HepG2 (cell line): ENCODE data around the gene FAM222A. TPM values are rescaled to one million over a fixed set of nuclear protein-coding genes. Genes with fewer than 3 reads are reported as not detected.

Experiments used
- ATAC-seq: fragments of 200-7000 bp; cut with Tn5 transposase; 3 replicates; pipeline ENCODE4 v1.9.1; 2020; ENCODE audit warnings: mild to moderate bottlenecking, moderate library complexity
- BruUV-seq: library from RNA; stranded (reverse); fragments of 400-500 nt; replicated peaks from 2 replicates; lab custom pipeline; 2021; lab: Mats Ljungman, UMichigan
- CTCF ChIA-PET: fragments of 300-600 bp; formaldehyde crosslinking; extraction: SDS; loops from one replicate; lab custom pipeline; 2021; ENCODE audit warnings: low total read pairs, inconsistent platforms, low intra/inter-chr PET ratio; lab: Yijun Ruan, JAX
- POLR2A ChIA-PET: fragments of 350-600 bp; sonication (Branson Sonifier 250); formaldehyde crosslinking; loops from one replicate; lab custom pipeline; 2020; ENCODE audit warnings: antibody characterized with exemption, inconsistent platforms; lab: Yijun Ruan, JAX
- DNase-seq: peaks from one replicate; pipeline ENCODE4 v3.0.0-alpha.2; 2015; ENCODE audit warnings: low spot score
- FAIRE-seq: peaks from 3 replicates; lab custom pipeline; 2011; peaks lifted over from hg19 to GRCh38; lab: Jason Lieb, UNC
- H2AFZ ChIP-seq: one replicate; pipeline ENCODE4 v1.6.1; 2011; ENCODE audit warnings: low read length, inconsistent platforms
- H3K27ac ChIP-seq: fragments of 300-600 bp; 3 replicates; pipeline ENCODE4 v1.8.0; 2011; ENCODE audit warnings: mixed run types, mild to moderate bottlenecking, mixed read lengths, low read length, inconsistent platforms; ENCODE audit not compliant: insufficient read depth; ENCODE audit errors: extremely low read length
- H3K27me3 ChIP-seq, 2 experiments: fragments of 200-600 bp in 1 of 2; 2 replicates in 1 of 2; 3 replicates in 1 of 2; pipeline versions ENCODE4 v1.6.0 to v1.8.0; 2011; ENCODE audit warnings: low read length in 2 of 2, mild to moderate bottlenecking in 2 of 2, moderate library complexity in 2 of 2, inconsistent platforms in 1 of 2; ENCODE audit not compliant: insufficient read depth in 2 of 2, control insufficient read depth in 1 of 2
- H3K36me3 ChIP-seq, 2 experiments: fragments of 200-600 bp in 1 of 2; replicated peaks in 1 of 2; 2 replicates in 1 of 2; 3 replicates in 1 of 2; pipeline versions ENCODE4 v1.5.1 to v1.8.0; 2011; ENCODE audit warnings: low read length in 2 of 2, inconsistent platforms in 1 of 2; ENCODE audit not compliant: insufficient read depth in 2 of 2, control insufficient read depth in 1 of 2
- H3K4me1 ChIP-seq: 2 replicates; pipeline ENCODE4 v1.5.1; 2012; ENCODE audit warnings: low read length, inconsistent platforms; ENCODE audit not compliant: insufficient read depth
- H3K4me2 ChIP-seq: 2 replicates; pipeline ENCODE4 v1.6.0; 2011; ENCODE audit warnings: low read depth, low read length, inconsistent platforms
- H3K4me3 ChIP-seq, 3 experiments: fragments of 200-600 bp in 1 of 3; sonication (generic), shearing (Covaris generic) in 1 of 3; replicated peaks in 1 of 3; 2 replicates each; pipeline ENCODE4 v1.5.1; 2011 to 2016; ENCODE audit warnings: low read length in 3 of 3, inconsistent platforms in 2 of 3, low read depth in 2 of 3, mild to moderate bottlenecking in 2 of 3, control low read depth in 1 of 3, mixed read lengths in 1 of 3; ENCODE audit not compliant: insufficient read depth in 1 of 3
- H3K79me2 ChIP-seq: one replicate; pipeline ENCODE4 v1.6.1; 2011; ENCODE audit warnings: low read length, inconsistent platforms; ENCODE audit not compliant: insufficient read depth
- H3K9ac ChIP-seq: 2 replicates; pipeline ENCODE4 v1.6.0; 2011; ENCODE audit warnings: mild to moderate bottlenecking, low read depth, low read length, inconsistent platforms; ENCODE audit not compliant: insufficient read depth
- H3K9me3 ChIP-seq: 2 replicates; pipeline ENCODE4 v1.5.1; 2012; ENCODE audit warnings: mild to moderate bottlenecking, low read length
- H4K20me1 ChIP-seq: 2 replicates; pipeline ENCODE4 v1.6.0; 2011; ENCODE audit warnings: inconsistent platforms, mild to moderate bottlenecking, low read length, moderate library complexity; ENCODE audit not compliant: insufficient read depth
- CREB1 ChIP-seq, 2 experiments: fragments of 450-650 bp in 1 of 2; IDR thresholded peaks; 2 replicates each; pipeline ENCODE4 v1.6.1; 2016 to 2017; ENCODE audit warnings: control low read depth in 1 of 2, mild to moderate bottlenecking in 1 of 2, missing compliant biosample characterization in 1 of 2, missing genetic modification characterization in 1 of 2
- KDM5B ChIP-seq: sonication (generic); formaldehyde crosslinking; IDR thresholded peaks from 2 replicates; pipeline ENCODE4 v1.4.0; 2020; ENCODE audit warnings: missing genetic modification reagents, mild to moderate bottlenecking, borderline replicate concordance
- NCOA1 ChIP-seq: sonication (generic); formaldehyde crosslinking; IDR thresholded peaks from 2 replicates; pipeline ENCODE4 v1.9.0; 2021; ENCODE audit warnings: missing genetic modification reagents
- NCOR1 ChIP-seq: fragments of 200-600 bp; sonication (generic); IDR thresholded peaks from 2 replicates; pipeline ENCODE4 v1.7.0; 2017; ENCODE audit warnings: antibody characterized with exemption, low read length, borderline replicate concordance
- PRPF4 ChIP-seq: fragments of 200-400 bp; formaldehyde crosslinking; IDR thresholded peaks from 2 replicates; pipeline ENCODE4 v1.6.1; 2016; ENCODE audit warnings: low read length, low read depth; ENCODE audit not compliant: poor library complexity, severe bottlenecking
- RXRA ChIP-seq: sonication (generic); formaldehyde crosslinking; IDR thresholded peaks from 2 replicates; pipeline ENCODE4 v1.5.1; 2020; ENCODE audit warnings: missing genetic modification reagents
- SKI ChIP-seq: fragments of 450-650 bp; IDR thresholded peaks from one replicate; pipeline ENCODE4 v1.6.1; 2018; ENCODE audit warnings: mild to moderate bottlenecking; ENCODE audit not compliant: partially characterized antibody
- ZNF34 ChIP-seq: sonication (generic); formaldehyde crosslinking; IDR thresholded peaks from 2 replicates; pipeline ENCODE4 v1.4.0; 2020; ENCODE audit warnings: mild to moderate bottlenecking, missing genetic modification reagents, borderline replicate concordance
- ZNF629 ChIP-seq: sonication (generic); formaldehyde crosslinking; conservative IDR thresholded peaks from 2 replicates; pipeline ENCODE4 v1.5.0; 2020; ENCODE audit warnings: missing genetic modification reagents
- ZNF839 ChIP-seq: sonication (generic); formaldehyde crosslinking; IDR thresholded peaks from 2 replicates; pipeline ENCODE4 v1.4.0; 2020; ENCODE audit warnings: missing genetic modification reagents, mild to moderate bottlenecking, borderline replicate concordance
- WGBS: methylation state at CpG from one replicate; pipeline ENCODE4 v1.1.6; 2017; ENCODE audit warnings: low lambda C conversion rate; 5-methylcytosine and 5-hydroxymethylcytosine counted together
- in situ Hi-C: cut with HindIII; loops from 2 replicates; pipeline ENCODE4 v1.10.0; 2017; ENCODE audit warnings: low pct_unique_long_range_greater_than_20kb; ENCODE audit not compliant: extremely low pct_ligation_motif_present
- intact Hi-C: fragments of 100-400 bp; cut with micrococcal nuclease; formaldehyde crosslinking; loops from one replicate; pipeline ENCODE4 v1.10.0; 2022; ENCODE audit not compliant: unreplicated experiment
- polyA plus RNA-seq, 8 experiments: library from polyadenylated mRNA; depleted of rRNA in 3 of 8; stranded (reverse) in 7 of 8; unstranded in 1 of 8; fragments of >200 nt; fragmentation: Illumina TruSeq in 4 of 8; extraction: Trizol in 4 of 8; gene quantifications; 2 replicates each; pipeline versions ENCODE4 v1.2.1 to v1.2.3, GENCODE V29; 2011 to 2016; ENCODE audit warnings: low read depth in 4 of 8, missing spikeins in 1 of 8, mixed read lengths in 1 of 8; ENCODE audit not compliant: insufficient read depth in 1 of 8
- total RNA-seq, 5 experiments: library from RNA; depleted of rRNA; stranded (reverse); fragments of >200 nt; fragmentation: Illumina TruSeq; extraction: Trizol; gene quantifications; 2 replicates each; pipeline ENCODE4 v1.2.3, GENCODE V29; 2016; ENCODE audit warnings: low read depth in 1 of 5
- TF ChIP-seq, protein P1 (sequence below): sonication (generic); formaldehyde crosslinking; IDR thresholded peaks from 2 replicates; pipeline ENCODE4 v1.5.0; 2020; ENCODE audit warnings: mild to moderate bottlenecking, missing genetic modification reagents, borderline replicate concordance

Gene FAM222A
- total and polyA plus RNA-seq, 2 of the 13 experiments (the other 11 are each of a cell fraction or from before 2014, with no cell fraction given): 2.7 to 9.6 TPM

- no peak for TF ChIP-seq NCOR1
- TF ChIP-seq NCOA1 (CRISPR knock-in tag): no peak
- TF ChIP-seq ZNF839 (CRISPR knock-in tag): no peak
- no peak for TF ChIP-seq PRPF4
- no peak for TF ChIP-seq ZNF34 (CRISPR knock-in tag)
- peak; percentile 70 for TF ChIP-seq SKI
- TF ChIP-seq, all 625 proteins: peak for 41
Measured at GRCh38 chr12:109760031-109760929, 46.7 kb downstream of the FAM222A start (continued).

DNA sequence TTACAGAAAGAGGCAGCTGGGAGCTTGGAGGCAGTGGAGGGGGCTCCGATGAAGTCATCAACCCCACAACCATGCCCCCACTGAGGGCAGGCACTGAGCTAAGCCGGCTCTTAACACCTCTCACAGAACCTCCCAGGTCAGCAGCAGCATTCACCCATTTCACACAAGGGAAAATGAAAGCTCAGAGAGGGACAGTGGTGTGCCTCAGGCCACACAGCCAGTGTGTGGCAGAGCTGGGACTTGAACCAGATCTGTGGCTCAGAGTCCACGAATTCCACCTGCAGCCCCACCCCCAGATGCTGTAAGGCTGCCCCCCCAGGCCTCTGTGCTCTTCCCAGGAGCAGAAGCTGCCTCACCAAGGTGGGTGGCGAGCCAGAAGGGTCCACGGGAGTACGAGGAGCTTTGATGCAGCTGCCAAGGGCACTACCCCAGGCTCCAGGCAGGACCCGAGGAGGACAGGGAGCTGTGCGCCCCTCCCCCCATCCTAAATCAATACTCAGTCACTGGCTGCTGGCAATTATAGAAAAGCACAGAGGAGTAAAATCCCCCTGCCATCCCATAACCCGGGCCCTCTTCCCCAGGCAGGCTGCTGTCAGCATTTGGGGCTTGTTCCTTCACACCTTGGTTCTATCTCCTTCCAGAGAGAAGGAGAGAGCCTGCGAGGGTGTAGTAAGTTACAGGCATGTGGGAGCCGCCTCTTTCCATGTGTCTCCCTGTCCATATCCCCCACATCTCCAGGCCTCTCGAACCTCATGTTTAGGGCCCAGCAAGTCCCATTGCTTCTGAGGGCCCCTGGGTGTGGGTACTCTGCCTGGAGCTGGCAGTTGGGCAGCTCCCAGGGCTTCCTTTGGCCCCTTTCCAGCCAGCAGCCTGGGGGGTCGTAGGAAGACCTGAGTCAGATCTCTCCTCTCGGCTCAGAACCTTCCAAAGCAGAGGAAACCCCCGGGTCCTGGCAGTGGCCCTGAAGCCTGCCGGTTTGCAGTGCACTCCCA lies 47.6 kb downstream of the FAM222A start:
- intact Hi-C loops: no loop called here
- Histone ChIP-seq H3K9me3 (peaks cover 6% of the 10 kb centered on the region; the same call in 1 of the 2 replicates), H3K4me3 (no peak overlapping the region), H2AFZ (no peak overlapping the region), H3K36me3 (peaks cover 1 to 6% of the 10 kb centered on the region in 2 experiments; a peak in 2 of 5 replicates), H4K20me1 (no peaks in the 10 kb centered on the region), H3K4me2 (no peak overlapping the region), H3K79me2 (peaks cover 4% of the 10 kb centered on the region), H3K27ac (peak overlapping the region; percentile 19), H3K4me1 (peaks cover 16% of the 10 kb centered on the region), H3K27me3 (no peaks in the 10 kb centered on the region), H3K9ac (no peak overlapping the region)
- WGBS: 95% methylated on average over 10 of the region's 16 CpGs
- no peak for FAIRE-seq
- ChIA-PET POLR2A (interaction anchor here (0.6 kb wide), 1 partner anchor 30 kb away, joined by 4 read pairs; no protein-coding TSS in a partner anchor), CTCF (no interaction called here)
- in situ Hi-C loops: no loop called here
- no peak for DNase-seq
- no peak for ATAC-seq
- no TSS peak for BruUV-seq
- TF ChIP-seq CREB1 (IDR thresholded peaks at IDR 0.05) (no peak), CREB1 (CRISPR knock-in tag; IDR thresholded peaks at IDR 0.05) (no peak), ZNF629 (CRISPR knock-in tag) (peak; percentile 48; the same call in 1 of the 2 replicates), RXRA (0 out of 2 replicates have a peak, but pooled peaks have one; percentile 0), KDM5B (CRISPR knock-in tag) (no peak)
- TF ChIP-seq, protein P1, sequence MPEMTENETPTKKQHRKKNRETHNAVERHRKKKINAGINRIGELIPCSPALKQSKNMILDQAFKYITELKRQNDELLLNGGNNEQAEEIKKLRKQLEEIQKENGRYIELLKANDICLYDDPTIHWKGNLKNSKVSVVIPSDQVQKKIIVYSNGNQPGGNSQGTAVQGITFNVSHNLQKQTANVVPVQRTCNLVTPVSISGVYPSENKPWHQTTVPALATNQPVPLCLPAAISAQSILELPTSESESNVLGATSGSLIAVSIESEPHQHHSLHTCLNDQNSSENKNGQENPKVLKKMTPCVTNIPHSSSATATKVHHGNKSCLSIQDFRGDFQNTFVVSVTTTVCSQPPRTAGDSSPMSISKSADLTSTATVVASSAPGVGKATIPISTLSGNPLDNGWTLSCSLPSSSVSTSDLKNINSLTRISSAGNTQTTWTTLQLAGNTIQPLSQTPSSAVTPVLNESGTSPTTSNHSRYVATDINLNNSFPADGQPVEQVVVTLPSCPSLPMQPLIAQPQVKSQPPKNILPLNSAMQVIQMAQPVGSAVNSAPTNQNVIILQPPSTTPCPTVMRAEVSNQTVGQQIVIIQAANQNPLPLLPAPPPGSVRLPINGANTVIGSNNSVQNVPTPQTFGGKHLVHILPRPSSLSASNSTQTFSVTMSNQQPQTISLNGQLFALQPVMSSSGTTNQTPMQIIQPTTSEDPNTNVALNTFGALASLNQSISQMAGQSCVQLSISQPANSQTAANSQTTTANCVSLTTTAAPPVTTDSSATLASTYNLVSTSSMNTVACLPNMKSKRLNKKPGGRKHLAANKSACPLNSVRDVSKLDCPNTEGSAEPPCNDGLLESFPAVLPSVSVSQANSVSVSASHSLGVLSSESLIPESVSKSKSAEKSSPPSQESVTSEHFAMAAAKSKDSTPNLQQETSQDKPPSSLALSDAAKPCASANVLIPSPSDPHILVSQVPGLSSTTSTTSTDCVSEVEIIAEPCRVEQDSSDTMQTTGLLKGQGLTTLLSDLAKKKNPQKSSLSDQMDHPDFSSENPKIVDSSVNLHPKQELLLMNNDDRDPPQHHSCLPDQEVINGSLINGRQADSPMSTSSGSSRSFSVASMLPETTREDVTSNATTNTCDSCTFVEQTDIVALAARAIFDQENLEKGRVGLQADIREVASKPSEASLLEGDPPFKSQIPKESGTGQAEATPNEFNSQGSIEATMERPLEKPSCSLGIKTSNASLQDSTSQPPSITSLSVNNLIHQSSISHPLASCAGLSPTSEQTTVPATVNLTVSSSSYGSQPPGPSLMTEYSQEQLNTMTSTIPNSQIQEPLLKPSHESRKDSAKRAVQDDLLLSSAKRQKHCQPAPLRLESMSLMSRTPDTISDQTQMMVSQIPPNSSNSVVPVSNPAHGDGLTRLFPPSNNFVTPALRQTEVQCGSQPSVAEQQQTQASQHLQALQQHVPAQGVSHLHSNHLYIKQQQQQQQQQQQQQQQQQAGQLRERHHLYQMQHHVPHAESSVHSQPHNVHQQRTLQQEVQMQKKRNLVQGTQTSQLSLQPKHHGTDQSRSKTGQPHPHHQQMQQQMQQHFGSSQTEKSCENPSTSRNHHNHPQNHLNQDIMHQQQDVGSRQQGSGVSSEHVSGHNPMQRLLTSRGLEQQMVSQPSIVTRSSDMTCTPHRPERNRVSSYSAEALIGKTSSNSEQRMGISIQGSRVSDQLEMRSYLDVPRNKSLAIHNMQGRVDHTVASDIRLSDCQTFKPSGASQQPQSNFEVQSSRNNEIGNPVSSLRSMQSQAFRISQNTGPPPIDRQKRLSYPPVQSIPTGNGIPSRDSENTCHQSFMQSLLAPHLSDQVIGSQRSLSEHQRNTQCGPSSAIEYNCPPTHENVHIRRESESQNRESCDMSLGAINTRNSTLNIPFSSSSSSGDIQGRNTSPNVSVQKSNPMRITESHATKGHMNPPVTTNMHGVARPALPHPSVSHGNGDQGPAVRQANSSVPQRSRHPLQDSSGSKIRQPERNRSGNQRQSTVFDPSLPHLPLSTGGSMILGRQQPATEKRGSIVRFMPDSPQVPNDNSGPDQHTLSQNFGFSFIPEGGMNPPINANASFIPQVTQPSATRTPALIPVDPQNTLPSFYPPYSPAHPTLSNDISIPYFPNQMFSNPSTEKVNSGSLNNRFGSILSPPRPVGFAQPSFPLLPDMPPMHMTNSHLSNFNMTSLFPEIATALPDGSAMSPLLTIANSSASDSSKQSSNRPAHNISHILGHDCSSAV (CRISPR knock-in tag): no peak
